ENCODE measurements around the gene TBL3.
"Not testable (repeated sequence)": the region's sequence is repeated elsewhere in the genome, so short reads cannot be mapped to it uniquely, and the experiment has no call there.

Gene TBL3

GRCh38 chr16:1958715-1959268 lies 13.1 kb upstream of the TBL3 start:
- TF ChIP-seq CTCF (IDR thresholded peaks at IDR 0.05; ENCODE audit: extremely low read depth, missing control alignments): no peak
- no peak for DNase-seq (ENCODE audit: low spot score)

GRCh38 chr16:1959269-1960039 lies 12.4 kb upstream of the TBL3 start, which contains the start of gene NDUFB10:
Gene NDUFB10, plus strand, starts transcription at chr16:1959538. Its CDS starts 87 bp downstream, at chr16:1959625.
- peak; percentile 85 for TF ChIP-seq CTCF (IDR thresholded peaks at IDR 0.05; ENCODE audit: extremely low read depth, missing control alignments)
- DNase-seq (ENCODE audit: low spot score): peak; percentile 96

- TF ChIP-seq CTCF (IDR thresholded peaks at IDR 0.05; ENCODE audit: extremely low read depth, missing control alignments): no peak
- no peak for DNase-seq (ENCODE audit: low spot score)
These were observed 10.9 kb upstream of the TBL3 start for GRCh38 chr16:1960665-1961630.

GRCh38 chr16:1961651-1962067 lies 10.2 kb upstream of the TBL3 start:
- TF ChIP-seq CTCF (IDR thresholded peaks at IDR 0.05; ENCODE audit: extremely low read depth, missing control alignments): no peak
- no peak for DNase-seq (ENCODE audit: low spot score)

GRCh38 chr16:1962161-1963153 lies 9.4 kb upstream of the TBL3 start:
- DNase-seq (ENCODE audit: low spot score): not testable (repeated sequence)

GRCh38 chr16:1963806-1964505 lies 7.9 kb upstream of the TBL3 start:
- no peak for DNase-seq (ENCODE audit: low spot score)
- peak; percentile 35 for TF ChIP-seq CTCF (IDR thresholded peaks at IDR 0.05; ENCODE audit: extremely low read depth, missing control alignments)
